ENCODE measurements around the gene HEPHL1.

DNA sequence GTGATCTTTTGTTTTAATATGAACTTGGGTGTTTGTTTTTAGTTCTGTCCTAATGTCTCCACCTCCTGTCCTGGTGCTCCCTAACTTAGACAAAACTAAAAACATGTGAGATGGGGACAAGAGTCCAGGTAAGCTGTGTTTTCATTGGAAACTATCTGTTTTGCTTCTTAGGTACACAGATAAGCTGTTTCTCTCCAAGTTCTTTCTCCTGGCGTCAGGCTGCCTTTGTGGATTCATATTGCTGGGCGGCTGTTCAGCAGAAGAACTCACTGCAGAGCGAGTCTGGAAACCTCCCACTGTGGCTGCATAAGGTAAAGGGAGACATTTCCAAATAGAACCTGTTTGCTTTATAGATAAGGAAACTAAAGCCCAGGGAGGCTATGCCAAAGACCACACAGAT, 132.2 kb downstream of the HEPHL1 start:
- TF ChIP-seq, protein P1, sequence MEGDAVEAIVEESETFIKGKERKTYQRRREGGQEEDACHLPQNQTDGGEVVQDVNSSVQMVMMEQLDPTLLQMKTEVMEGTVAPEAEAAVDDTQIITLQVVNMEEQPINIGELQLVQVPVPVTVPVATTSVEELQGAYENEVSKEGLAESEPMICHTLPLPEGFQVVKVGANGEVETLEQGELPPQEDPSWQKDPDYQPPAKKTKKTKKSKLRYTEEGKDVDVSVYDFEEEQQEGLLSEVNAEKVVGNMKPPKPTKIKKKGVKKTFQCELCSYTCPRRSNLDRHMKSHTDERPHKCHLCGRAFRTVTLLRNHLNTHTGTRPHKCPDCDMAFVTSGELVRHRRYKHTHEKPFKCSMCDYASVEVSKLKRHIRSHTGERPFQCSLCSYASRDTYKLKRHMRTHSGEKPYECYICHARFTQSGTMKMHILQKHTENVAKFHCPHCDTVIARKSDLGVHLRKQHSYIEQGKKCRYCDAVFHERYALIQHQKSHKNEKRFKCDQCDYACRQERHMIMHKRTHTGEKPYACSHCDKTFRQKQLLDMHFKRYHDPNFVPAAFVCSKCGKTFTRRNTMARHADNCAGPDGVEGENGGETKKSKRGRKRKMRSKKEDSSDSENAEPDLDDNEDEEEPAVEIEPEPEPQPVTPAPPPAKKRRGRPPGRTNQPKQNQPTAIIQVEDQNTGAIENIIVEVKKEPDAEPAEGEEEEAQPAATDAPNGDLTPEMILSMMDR (IDR thresholded peaks at IDR 0.05) = no peak
- no peak for TF ChIP-seq ZFX (IDR thresholded peaks at IDR 0.05; ENCODE audit: borderline replicate concordance)
